GM21526 (cell line): ENCODE data around the gene HOXB4.

Experiments
- ATAC-seq: cut with Tn5 transposase; IDR thresholded peaks from one replicate; pipeline ENCODE4 v1.9.1; 2021; ENCODE audit warnings: moderate library complexity; ENCODE audit not compliant: unreplicated experiment, low FRiP score

Gene HOXB4

GRCh38 chr17:48601539-48602425, 23.6 kb upstream of the HOXB4 start:
- no peak for ATAC-seq

- no peak for ATAC-seq
Observed at GRCh38 chr17:48601207-48601538, 23.0 kb upstream of the HOXB4 start.

GRCh38 chr17:48600244-48601098, 22.3 kb upstream of the HOXB4 start:
- ATAC-seq = no peak

GRCh38 chr17:48599354-48599753, 21.2 kb upstream of the HOXB4 start:
- ATAC-seq = no peak

GRCh38 chr17:48598736-48599135, 20.6 kb upstream of the HOXB4 start:
- no peak for ATAC-seq

GRCh38 chr17:48597778-48598631, 19.9 kb upstream of the HOXB4 start:
- ATAC-seq = no peak

GRCh38 chr17:48597528-48597777, 19.3 kb upstream of the HOXB4 start:
- ATAC-seq = no peak

- no peak for ATAC-seq
Observed at GRCh38 chr17:48596735-48597527, 18.8 kb upstream of the HOXB4 start.

- no peak for ATAC-seq
Observed at GRCh38 chr17:48596000-48596734, 18.0 kb upstream of the HOXB4 start.

- ATAC-seq = no peak
Observed at GRCh38 chr17:48595278-48595999, 17.3 kb upstream of the HOXB4 start.

GRCh38 chr17:48594538-48595277, 16.6 kb upstream of the HOXB4 start:
- ATAC-seq = no peak

GRCh38 chr17:48593840-48594537, 15.8 kb upstream of the HOXB4 start:
- ATAC-seq = no peak

GRCh38 chr17:48593126-48593829, 15.1 kb upstream of the HOXB4 start, which contains the start of gene HOXB5:
Gene HOXB5 (minus strand): TSS chr17:48593779. CDS start chr17:48593682, 97 bp downstream.
- no peak for ATAC-seq

GRCh38 chr17:48592577-48592976, 14.4 kb upstream of the HOXB4 start:
- no peak for ATAC-seq

GRCh38 chr17:48592057-48592514, 13.9 kb upstream of the HOXB4 start:
- ATAC-seq = no peak

GRCh38 chr17:48591255-48592056, 13.3 kb upstream of the HOXB4 start:
- no peak for ATAC-seq
